GM12892 (cell line): Measurements from ENCODE around the gene UBE2F.
"Not testable (repeated sequence)": the region's sequence is repeated elsewhere in the genome, so short reads cannot be mapped to it uniquely, and the experiment has no call there.

Experiments
- DNase-seq: peaks from one replicate; pipeline ENCODE4 v3.0.0; 2011; ENCODE audit not compliant: insufficient read length
- FAIRE-seq: peaks from 2 replicates; lab custom pipeline; 2011; peaks lifted over from hg19 to GRCh38; lab: Jason Lieb, UNC
- POLR2A ChIP-seq: IDR thresholded peaks from 2 replicates; pipeline ENCODE4 v1.6.1; 2011; ENCODE audit warnings: low read depth, low read length, control low read depth
- POLR2AphosphoS5 ChIP-seq: IDR thresholded peaks from 2 replicates; pipeline ENCODE4 v1.6.1; 2011; ENCODE audit warnings: low read depth, low read length, control low read depth
- TAF1 ChIP-seq: IDR thresholded peaks from 2 replicates; pipeline ENCODE4 v1.6.1; 2011; ENCODE audit warnings: low read depth, mild to moderate bottlenecking, control low read depth, low read length, borderline replicate concordance

Gene UBE2F

GRCh38 chr2:237932731-237933131, 34.1 kb upstream of the UBE2F start:
- FAIRE-seq, result no peak
- DNase-seq, result no peak
- TF ChIP-seq TAF1, result no peak

- FAIRE-seq, result no peak
- no peak for TF ChIP-seq POLR2AphosphoS5
- DNase-seq, result no peak
These were observed 32.6 kb upstream of the UBE2F start for GRCh38 chr2:237934186-237934585.

- DNase-seq (no peak), FAIRE-seq (no peak)
- TF ChIP-seq POLR2A, result no peak
- TF ChIP-seq POLR2AphosphoS5, result no peak
- TF ChIP-seq TAF1, result no peak
These were observed 30.9 kb upstream of the UBE2F start for GRCh38 chr2:237935740-237936452.

GRCh38 chr2:237939251-237939650, 27.6 kb upstream of the UBE2F start:
- FAIRE-seq, result no peak
- DNase-seq, result no peak
- TF ChIP-seq POLR2A, result no peak
- no peak for TF ChIP-seq POLR2AphosphoS5
- TF ChIP-seq TAF1, result no peak

- no peak for TF ChIP-seq POLR2AphosphoS5
- TF ChIP-seq TAF1, result no peak
- no peak for TF ChIP-seq POLR2A
- DNase-seq (no peak), FAIRE-seq (no peak)
These were observed 26.0 kb upstream of the UBE2F start for GRCh38 chr2:237940828-237941227.

GRCh38 chr2:237941239-237941638, 25.6 kb upstream of the UBE2F start:
- TF ChIP-seq TAF1, result no peak
- TF ChIP-seq POLR2AphosphoS5, result no peak
- no peak for TF ChIP-seq POLR2A
- DNase-seq, result no peak
- FAIRE-seq, result no peak

GRCh38 chr2:237942513-237942899, 24.3 kb upstream of the UBE2F start:
- DNase-seq, result no peak
- TF ChIP-seq TAF1 (no peak), POLR2A (no peak), POLR2AphosphoS5 (no peak)
- FAIRE-seq, result no peak

- FAIRE-seq, result no peak
- DNase-seq, result no peak
- TF ChIP-seq POLR2A, result no peak
These were observed 23.3 kb upstream of the UBE2F start for GRCh38 chr2:237943395-237944094.

- no peak for DNase-seq
- TF ChIP-seq POLR2AphosphoS5 (no peak), POLR2A (no peak)
- no peak for FAIRE-seq
These were observed 22.5 kb upstream of the UBE2F start for GRCh38 chr2:237944302-237944701.

GRCh38 chr2:237946423-237946822, 20.4 kb upstream of the UBE2F start:
- DNase-seq (no peak), FAIRE-seq (no peak)
- TF ChIP-seq TAF1 (no peak), POLR2A (no peak), POLR2AphosphoS5 (no peak)

GRCh38 chr2:237951354-237951753, 15.5 kb upstream of the UBE2F start:
- not testable (repeated sequence) for DNase-seq, FAIRE-seq

- FAIRE-seq (no peak), DNase-seq (no peak)
- TF ChIP-seq POLR2AphosphoS5, result no peak
- TF ChIP-seq POLR2A, result no peak
- no peak for TF ChIP-seq TAF1
These were observed 14.9 kb upstream of the UBE2F start for GRCh38 chr2:237951878-237952277.

GRCh38 chr2:237952851-237953250, 14.0 kb upstream of the UBE2F start:
- DNase-seq, result no peak
- no peak for FAIRE-seq
- TF ChIP-seq POLR2A (no peak), TAF1 (no peak), POLR2AphosphoS5 (no peak)
